ENCODE data around the gene LRRC17. TPM values are rescaled to one million over a fixed set of nuclear protein-coding genes. Genes with fewer than 3 reads are reported as not detected.

Gene LRRC17
- total RNA-seq, 4 donors from 2014 or later, result 3.0 to 4.1 (median 3.2) TPM

DNA sequence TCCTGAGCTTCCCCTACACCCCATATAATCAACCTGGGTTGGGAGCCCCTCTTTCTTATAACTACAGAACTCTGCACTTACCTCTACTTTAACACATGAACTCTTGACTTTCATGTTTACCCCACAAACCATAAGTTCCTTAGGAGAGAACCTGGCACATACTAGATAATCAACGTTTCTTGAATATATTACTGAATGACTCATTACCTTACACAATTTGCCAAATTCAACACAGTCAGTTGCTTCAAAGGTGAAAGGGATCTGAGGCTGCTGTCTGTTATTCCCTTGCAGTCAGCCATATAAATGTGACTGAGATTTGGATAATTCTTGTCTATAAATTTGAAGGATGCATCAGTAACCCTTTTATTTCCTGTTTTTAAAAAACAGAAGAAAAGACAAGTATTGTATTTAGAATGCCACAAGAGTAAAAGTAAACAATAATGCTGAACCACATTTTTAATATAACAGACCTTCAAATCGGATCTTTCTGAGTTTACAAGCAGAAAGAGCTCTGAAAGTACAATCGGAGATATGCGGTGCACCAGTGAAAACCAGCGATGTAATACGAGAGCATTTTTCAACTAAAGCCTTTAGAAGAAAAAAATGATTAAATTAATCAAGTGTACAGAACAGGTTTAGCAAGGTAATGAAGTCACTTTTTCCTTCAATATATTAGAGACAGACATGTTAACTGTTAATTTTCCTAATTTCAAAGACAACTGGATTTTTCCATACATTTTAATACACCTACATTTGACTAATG is 29.5 kb upstream of the LRRC17 start:
- TF ChIP-seq, protein P1, sequence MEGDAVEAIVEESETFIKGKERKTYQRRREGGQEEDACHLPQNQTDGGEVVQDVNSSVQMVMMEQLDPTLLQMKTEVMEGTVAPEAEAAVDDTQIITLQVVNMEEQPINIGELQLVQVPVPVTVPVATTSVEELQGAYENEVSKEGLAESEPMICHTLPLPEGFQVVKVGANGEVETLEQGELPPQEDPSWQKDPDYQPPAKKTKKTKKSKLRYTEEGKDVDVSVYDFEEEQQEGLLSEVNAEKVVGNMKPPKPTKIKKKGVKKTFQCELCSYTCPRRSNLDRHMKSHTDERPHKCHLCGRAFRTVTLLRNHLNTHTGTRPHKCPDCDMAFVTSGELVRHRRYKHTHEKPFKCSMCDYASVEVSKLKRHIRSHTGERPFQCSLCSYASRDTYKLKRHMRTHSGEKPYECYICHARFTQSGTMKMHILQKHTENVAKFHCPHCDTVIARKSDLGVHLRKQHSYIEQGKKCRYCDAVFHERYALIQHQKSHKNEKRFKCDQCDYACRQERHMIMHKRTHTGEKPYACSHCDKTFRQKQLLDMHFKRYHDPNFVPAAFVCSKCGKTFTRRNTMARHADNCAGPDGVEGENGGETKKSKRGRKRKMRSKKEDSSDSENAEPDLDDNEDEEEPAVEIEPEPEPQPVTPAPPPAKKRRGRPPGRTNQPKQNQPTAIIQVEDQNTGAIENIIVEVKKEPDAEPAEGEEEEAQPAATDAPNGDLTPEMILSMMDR (IDR thresholded peaks at IDR 0.05), result no peak
- no peak for TF ChIP-seq POLR2A (IDR thresholded peaks at IDR 0.05)
- Histone ChIP-seq H3K9me3 (no peaks in the 10 kb centered on the region), H3K27me3 (no peaks in the 10 kb centered on the region), H3K27ac (no peak overlapping the region), H3K36me3 (no peaks in the 10 kb centered on the region), H3K4me1 (no peaks in the 10 kb centered on the region), H3K4me3 (replicated peaks in 1 of 3) (no peak overlapping the region)
- intact Hi-C loops (cut with DNase I), result no loop called here
- WGBS, 2 donors, result 59 to 60% methylated on average over 6 of the region's 6 CpGs
- DNase-seq, result no peak

DNA sequence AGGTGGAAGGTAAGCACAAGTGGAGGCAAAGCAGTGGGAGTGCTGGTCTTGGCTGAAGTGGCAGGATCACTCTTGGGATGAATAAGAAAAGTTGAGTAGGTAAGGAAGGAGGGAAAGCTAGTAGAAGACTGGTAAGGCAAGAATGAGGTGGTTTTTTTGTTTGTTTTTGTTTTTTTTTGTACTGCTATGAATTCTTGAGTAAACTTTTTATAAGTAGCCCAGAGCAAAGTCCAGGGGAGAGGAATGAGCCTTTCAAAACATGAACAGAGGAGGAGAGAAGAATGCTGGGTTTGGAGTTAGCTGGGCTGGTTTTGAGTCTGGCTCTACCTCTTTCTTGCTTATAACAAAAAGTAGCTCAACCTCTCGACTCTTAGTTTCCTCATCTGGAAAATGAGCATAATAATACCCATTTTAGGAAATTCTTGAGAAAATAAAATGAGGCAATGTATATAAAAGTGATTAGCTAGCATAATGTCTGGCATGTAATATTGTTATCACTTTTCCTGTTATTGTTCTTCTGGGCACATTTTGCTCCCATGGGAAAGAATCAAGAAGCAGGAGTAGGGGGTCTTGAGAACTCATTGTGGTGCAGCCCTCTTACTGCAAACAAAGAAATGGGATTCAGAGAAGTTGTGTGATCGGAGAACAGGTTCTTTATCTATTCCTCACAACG is 24.1 kb upstream of the LRRC17 start:
- no peak for TF ChIP-seq POLR2A (IDR thresholded peaks at IDR 0.05)
- no peaks in the 10 kb centered on the region for H3K36me3 ChIP-seq
- DNase-seq, result no peak
- no peak overlapping the region for H3K27ac ChIP-seq
- H3K27me3 ChIP-seq, result no peaks in the 10 kb centered on the region
- intact Hi-C loops (cut with DNase I), result no loop called here
- 85 to 87% methylated on average over 3 of the region's 3 CpGs for WGBS, 2 donors
- no peaks in the 10 kb centered on the region for H3K9me3 ChIP-seq
- H3K4me1 ChIP-seq, result no peaks in the 10 kb centered on the region
- H3K4me3 ChIP-seq (replicated peaks in 1 of 3), result no peak overlapping the region

DNA sequence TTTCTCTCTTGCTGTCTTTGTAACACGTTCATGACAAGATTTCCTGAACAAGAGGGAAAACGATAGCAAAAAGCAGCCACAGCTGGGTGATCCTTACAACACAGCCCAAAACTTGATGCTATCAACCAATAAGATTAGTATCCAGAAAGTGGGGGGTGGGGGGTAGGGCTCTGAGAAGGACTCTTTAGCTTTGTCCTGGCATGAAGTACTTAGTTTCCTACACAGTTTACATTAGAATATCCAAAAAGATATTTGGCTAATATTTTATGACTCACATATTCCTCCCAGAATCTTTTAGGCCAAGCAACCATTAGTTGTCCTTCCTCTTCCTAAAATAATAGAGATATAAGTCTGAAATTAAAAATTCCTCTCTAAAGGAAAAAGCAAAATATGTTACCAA is 22.9 kb upstream of the LRRC17 start:
- 76 to 77% methylated on average over 2 of the region's 2 CpGs for WGBS, 2 donors
- Histone ChIP-seq H3K27me3 (no peaks in the 10 kb centered on the region), H3K4me1 (no peaks in the 10 kb centered on the region), H3K9me3 (no peaks in the 10 kb centered on the region), H3K27ac (no peak overlapping the region), H3K4me3 (replicated peaks in 1 of 3) (no peak overlapping the region), H3K36me3 (no peaks in the 10 kb centered on the region)
- intact Hi-C loops (cut with DNase I), result no loop called here
- TF ChIP-seq, protein P1 (IDR thresholded peaks at IDR 0.05), result no peak
- TF ChIP-seq POLR2A (IDR thresholded peaks at IDR 0.05), result no peak
- DNase-seq, result no peak

DNA sequence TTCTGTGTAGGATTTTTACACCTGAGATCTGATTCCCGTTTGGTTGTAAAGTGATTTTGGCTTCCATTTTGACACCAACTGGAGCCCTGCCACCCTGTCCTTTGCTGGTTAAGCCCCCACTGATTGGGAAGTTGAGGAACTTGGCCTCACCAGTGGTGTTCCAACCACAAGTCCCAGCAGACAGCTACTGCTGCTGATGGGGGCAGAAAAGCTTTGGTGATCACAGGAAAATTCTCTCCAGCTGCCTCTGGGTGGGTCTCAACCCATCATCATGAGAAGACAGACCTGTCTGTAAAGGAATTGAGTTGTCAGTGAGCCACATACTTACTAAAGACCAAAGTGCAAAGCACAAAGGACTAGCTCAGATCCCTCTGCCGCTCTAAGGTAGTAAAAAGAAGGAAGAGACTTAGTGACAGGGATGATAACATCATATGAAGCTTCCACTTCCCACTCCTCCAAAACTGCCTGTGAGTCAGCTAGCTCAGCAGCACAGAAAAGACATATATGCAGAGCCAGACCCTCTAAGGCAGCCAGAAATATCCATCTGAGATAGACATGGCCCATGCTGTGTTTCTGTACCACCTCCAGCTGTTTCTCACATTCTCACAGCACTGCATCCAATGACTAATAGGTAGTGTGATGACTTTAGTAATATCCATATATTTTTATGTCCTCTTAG is 22.4 kb upstream of the LRRC17 start:
- Histone ChIP-seq H3K27ac (no peak overlapping the region), H3K9me3 (no peaks in the 10 kb centered on the region), H3K4me3 (replicated peaks in 1 of 3) (no peak overlapping the region), H3K36me3 (no peaks in the 10 kb centered on the region), H3K27me3 (no peaks in the 10 kb centered on the region), H3K4me1 (no peaks in the 10 kb centered on the region)
- DNase-seq, result no peak
- no peak for TF ChIP-seq POLR2A (IDR thresholded peaks at IDR 0.05)
- TF ChIP-seq, protein P1 (IDR thresholded peaks at IDR 0.05), result no peak
- intact Hi-C loops (cut with DNase I), result no loop called here
- WGBS, 2 donors, result 78 to 89% methylated on average over 2 of the region's 2 CpGs

DNA sequence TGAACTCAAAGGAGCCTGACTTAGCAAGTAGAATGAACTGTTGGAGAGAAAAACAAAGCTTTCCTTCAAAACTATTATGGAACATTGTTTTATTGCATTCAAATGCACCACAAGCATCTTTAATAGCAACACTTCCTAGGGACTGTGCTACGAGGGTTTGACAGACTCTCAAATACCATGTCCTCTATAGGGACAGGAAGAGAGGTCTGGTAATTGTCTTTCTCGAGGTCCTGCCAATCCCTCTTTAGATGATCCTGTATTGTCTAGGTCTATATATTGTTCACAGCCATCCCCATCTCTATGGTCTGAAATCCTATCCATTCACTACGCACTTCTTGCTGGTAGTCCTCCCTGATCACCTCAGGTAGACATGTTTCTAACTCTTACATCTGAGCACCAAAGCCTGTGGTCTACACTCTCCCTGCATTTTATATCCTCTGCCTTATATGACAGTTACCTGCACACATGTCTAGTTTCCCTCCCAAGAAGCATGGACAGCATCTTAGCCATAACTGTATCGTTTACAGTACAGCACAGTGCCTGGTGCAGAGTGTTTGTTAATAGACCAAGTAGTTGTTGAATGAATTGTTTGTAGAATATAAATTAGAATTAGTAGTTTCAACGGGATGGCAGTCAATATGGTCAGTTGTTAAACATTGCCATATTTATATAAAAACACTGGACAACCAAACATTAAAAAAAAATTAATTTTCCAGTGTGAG is 21.7 kb upstream of the LRRC17 start:
- no peaks in the 10 kb centered on the region for H3K4me1 ChIP-seq
- TF ChIP-seq, protein P1 (IDR thresholded peaks at IDR 0.05), result no peak
- no peak for TF ChIP-seq POLR2A (IDR thresholded peaks at IDR 0.05)
- H3K9me3 ChIP-seq, result no peaks in the 10 kb centered on the region
- DNase-seq, result no peak
- intact Hi-C loops (cut with DNase I), result no loop called here
- H3K4me3 ChIP-seq (replicated peaks in 1 of 3), result no peak overlapping the region
- H3K27me3 ChIP-seq, result no peaks in the 10 kb centered on the region
- H3K36me3 ChIP-seq, result no peaks in the 10 kb centered on the region
- 84 to 87% methylated on average over 5 of the region's 5 CpGs for WGBS, 2 donors
- H3K27ac ChIP-seq, result no peak overlapping the region
